ENCODE measurements around the gene SPNS2. TPM values are rescaled to one million over a fixed set of nuclear protein-coding genes. Genes with fewer than 3 reads are reported as not detected.

The SPNS2 gene
- total and polyA plus RNA-seq, 9 donors, result 0.48 to 12.7 (median 4.2) TPM

DNA sequence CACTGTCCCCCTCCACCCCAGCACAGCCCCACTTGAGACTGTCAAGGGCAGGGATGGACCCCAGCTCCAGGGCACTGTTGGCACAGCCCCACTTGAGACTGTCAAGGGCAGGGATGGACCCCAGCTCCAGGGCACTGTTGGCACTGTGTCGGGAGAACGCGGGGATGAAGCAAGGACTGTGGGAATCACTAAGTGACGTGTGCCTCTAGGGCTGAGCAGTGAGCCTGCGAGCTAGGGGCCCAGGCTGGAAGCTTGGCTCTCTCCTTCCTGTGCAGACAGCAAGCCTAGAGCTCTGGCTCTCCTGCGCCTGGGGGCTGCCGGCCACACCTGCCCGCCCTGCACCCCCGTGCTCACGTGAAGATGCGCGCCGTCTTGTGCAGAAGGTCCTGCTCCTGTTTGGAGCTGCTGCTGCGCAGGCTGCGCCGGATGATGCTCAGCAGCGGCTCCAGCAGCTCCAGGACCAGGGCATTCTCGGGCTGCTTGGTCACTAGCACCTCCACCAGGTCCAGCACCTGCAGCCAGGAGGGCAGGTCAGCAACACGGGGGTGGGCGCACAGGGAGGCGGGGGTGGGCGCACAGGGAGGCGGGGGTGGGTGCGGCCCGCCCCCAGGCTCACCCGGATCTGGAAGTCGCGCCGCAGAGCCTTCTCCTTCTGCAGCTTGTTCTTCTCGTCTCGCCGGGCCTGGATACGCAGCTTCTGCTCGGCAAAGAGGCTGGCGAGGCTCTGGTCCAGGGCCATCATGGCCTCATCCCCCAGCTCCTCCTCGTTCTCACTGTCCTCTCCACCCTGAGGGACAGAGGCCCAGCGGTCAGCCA lies 45.7 kb downstream of the SPNS2 start:
- no peak overlapping the region for H3K27ac ChIP-seq
- no peaks in the 10 kb centered on the region for H3K36me3 ChIP-seq
- no peaks in the 10 kb centered on the region for H3K27me3 ChIP-seq
- no peaks in the 10 kb centered on the region for H3K4me1 ChIP-seq (ENCODE audit: insufficient read depth)
- intact Hi-C loops (cut with DNase I), result no loop called here
- WGBS, 3 donors, result 74 to 89% (median 89%) methylated on average over 36 to 37 of the region's 37 CpGs
- no peaks in the 10 kb centered on the region for H3K9me3 ChIP-seq
- H3K4me3 ChIP-seq, result no peak overlapping the region
- TF ChIP-seq EP300 (IDR thresholded peaks at IDR 0.05) (no peak), POLR2A (IDR thresholded peaks at IDR 0.05) (no peak)
- TF ChIP-seq, protein P1, sequence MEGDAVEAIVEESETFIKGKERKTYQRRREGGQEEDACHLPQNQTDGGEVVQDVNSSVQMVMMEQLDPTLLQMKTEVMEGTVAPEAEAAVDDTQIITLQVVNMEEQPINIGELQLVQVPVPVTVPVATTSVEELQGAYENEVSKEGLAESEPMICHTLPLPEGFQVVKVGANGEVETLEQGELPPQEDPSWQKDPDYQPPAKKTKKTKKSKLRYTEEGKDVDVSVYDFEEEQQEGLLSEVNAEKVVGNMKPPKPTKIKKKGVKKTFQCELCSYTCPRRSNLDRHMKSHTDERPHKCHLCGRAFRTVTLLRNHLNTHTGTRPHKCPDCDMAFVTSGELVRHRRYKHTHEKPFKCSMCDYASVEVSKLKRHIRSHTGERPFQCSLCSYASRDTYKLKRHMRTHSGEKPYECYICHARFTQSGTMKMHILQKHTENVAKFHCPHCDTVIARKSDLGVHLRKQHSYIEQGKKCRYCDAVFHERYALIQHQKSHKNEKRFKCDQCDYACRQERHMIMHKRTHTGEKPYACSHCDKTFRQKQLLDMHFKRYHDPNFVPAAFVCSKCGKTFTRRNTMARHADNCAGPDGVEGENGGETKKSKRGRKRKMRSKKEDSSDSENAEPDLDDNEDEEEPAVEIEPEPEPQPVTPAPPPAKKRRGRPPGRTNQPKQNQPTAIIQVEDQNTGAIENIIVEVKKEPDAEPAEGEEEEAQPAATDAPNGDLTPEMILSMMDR (IDR thresholded peaks at IDR 0.05), result no peak
- DNase-seq, result no peak

DNA sequence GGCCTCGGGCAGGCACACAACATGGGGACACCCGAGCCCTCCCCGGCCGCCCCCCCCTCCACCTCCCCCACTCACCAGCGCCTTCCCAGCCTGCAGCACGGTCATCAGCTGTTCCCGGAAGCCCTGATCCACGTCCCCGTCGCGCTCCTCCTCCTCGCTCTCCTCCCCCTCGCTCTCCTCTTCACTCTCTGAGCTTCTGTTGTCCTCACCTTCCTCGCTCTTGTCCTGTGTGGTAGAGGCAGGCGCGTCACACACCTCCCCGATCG lies 46.2 kb downstream of the SPNS2 start:
- no peak overlapping the region for H3K4me3 ChIP-seq
- no peaks in the 10 kb centered on the region for H3K9me3 ChIP-seq
- 70 to 78% (median 78%) methylated on average over 15 to 18 of the region's 18 CpGs for WGBS, 3 donors
- peak in 2 of 5 donors; percentile 41 to 45 for DNase-seq
- no peaks in the 10 kb centered on the region for H3K4me1 ChIP-seq (ENCODE audit: insufficient read depth)
- intact Hi-C loops (cut with DNase I), result no loop called here
- TF ChIP-seq EP300 (IDR thresholded peaks at IDR 0.05), result no peak
- TF ChIP-seq POLR2A (IDR thresholded peaks at IDR 0.05), result no peak
- TF ChIP-seq, protein P1 (IDR thresholded peaks at IDR 0.05), result no peak
- H3K27ac ChIP-seq, result no peak overlapping the region
- no peaks in the 10 kb centered on the region for H3K27me3 ChIP-seq
- no peaks in the 10 kb centered on the region for H3K36me3 ChIP-seq

DNA sequence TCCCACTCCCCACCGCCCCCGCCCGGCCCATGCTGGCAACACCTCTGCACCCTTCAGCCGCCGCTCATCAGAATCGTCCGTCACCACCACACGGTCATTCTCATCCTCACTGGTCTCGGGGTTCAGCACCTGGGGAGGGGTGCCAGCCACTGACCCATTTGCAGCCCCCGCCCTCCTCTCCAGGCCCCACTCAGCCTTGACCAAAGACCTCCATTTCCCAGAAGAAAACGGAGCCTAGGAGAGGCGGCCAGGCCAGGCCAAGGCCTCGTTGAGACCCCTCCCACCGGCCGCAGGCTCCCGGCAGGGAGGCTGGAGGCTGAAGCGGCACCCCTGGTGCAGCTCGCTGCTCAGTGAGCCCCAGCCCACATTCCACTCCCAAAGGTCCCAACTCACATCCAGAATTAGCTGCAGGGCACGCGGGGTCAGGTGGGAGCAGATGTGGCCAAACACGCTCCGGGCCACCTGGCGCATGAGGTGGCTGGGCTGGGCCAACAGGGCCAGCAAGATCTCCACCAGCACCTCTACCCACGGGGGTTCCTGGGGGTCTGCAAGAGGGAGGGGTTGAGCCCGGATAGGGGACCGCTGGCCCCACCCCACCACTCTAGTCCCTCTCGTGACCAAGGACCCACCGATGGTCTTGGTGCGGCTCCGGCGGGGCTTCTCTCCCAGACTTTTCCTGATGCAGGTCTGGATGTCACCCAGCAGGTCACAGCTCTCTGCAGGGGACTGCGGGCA lies 46.7 kb downstream of the SPNS2 start:
- WGBS, 3 donors, result 77 to 86% (median 82%) methylated on average over 21 to 32 of the region's 32 CpGs
- Histone ChIP-seq H3K27me3 (no peaks in the 10 kb centered on the region), H3K9me3 (no peaks in the 10 kb centered on the region), H3K4me3 (no peak overlapping the region), H3K4me1 (ENCODE audit: insufficient read depth) (no peaks in the 10 kb centered on the region), H3K27ac (no peak overlapping the region), H3K36me3 (no peaks in the 10 kb centered on the region)
- DNase-seq, result no peak
- TF ChIP-seq POLR2A (IDR thresholded peaks at IDR 0.05) (no peak), EP300 (IDR thresholded peaks at IDR 0.05) (no peak)
- TF ChIP-seq, protein P1 (IDR thresholded peaks at IDR 0.05), result no peak
- intact Hi-C loops (cut with DNase I), result no loop called here

DNA sequence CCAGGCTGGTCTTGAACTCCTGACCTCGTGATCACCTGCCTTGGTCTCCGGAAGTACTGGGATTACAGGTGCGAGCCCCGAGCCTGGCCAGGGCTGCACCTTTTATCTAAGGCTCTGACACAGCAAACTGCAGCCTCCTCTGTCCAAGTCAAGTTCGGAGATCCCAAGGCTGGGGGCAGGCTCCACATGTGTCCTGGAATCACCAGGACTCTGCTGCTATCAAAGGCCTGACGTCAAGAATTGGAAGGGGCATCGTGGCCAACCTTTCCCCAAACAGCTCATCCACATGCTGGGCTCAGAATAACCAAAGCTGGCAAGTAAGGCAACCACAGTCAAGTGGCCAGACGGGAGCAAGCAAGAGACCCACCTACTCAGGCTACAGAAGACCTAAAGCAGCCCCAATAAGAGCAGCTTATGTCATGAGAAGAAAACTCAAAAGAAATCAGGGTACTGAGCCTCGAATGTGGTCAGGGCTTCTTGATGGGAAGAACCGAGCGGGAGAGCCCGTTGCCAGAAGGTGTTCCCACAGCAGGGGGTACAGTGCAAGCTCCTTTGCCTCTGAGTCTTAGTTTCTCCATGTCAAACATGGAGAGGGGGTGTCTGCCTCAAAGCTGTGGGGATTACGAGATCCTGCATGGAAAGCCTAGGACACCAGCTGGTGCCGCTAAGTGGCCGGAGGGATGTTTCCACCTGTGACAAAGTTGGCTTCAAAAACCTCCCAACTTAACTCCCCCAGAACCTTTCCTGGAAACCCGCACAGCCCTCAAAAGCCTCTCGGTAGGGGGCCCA lies 48.6 kb downstream of the SPNS2 start:
- Histone ChIP-seq H3K4me3 (no peak overlapping the region), H3K27me3 (no peaks in the 10 kb centered on the region), H3K9me3 (no peaks in the 10 kb centered on the region), H3K36me3 (no peaks in the 10 kb centered on the region), H3K4me1 (ENCODE audit: insufficient read depth) (no peaks in the 10 kb centered on the region), H3K27ac (no peak overlapping the region)
- intact Hi-C loops (cut with DNase I), result no loop called here
- no peak for DNase-seq
- TF ChIP-seq POLR2A (IDR thresholded peaks at IDR 0.05), result no peak
- TF ChIP-seq, protein P1 (IDR thresholded peaks at IDR 0.05), result no peak
- no peak for TF ChIP-seq EP300 (IDR thresholded peaks at IDR 0.05)
- WGBS, 3 donors, result 85 to 88% (median 88%) methylated on average over 17 of the region's 17 CpGs
